Epithelial cell of proximal tubule (primary cell): ENCODE data around the gene EIF5A. TPM values are rescaled to one million over a fixed set of nuclear protein-coding genes. Genes with fewer than 3 reads are reported as not detected.

Experiments
- DNase-seq: peaks from one replicate; pipeline ENCODE4 v3.0.0-alpha.2; 2011; ENCODE audit warnings: low read depth
- H3K4me3 ChIP-seq: 2 replicates; pipeline ENCODE4 v1.5.1; 2011; ENCODE audit warnings: low read depth, mild to moderate bottlenecking, low read length
- CTCF ChIP-seq: conservative IDR thresholded peaks from 2 replicates; pipeline ENCODE4 v1.5.1; 2012; ENCODE audit warnings: low read depth, mild to moderate bottlenecking, low read length
- total RNA-seq: library from RNA; depleted of rRNA; stranded (reverse); fragments of >200 nt; gene quantifications from 2 replicates; pipeline ENCODE4 v1.2.3, GENCODE V29; 2015

Gene EIF5A
- total RNA-seq, 1 donor from 2014 or later = 353 TPM

- peak within 1 kb of the TSS; percentile 86 for H3K4me3 ChIP-seq
- no peak for DNase-seq
- no peak for TF ChIP-seq CTCF
These were observed 7.5 kb downstream of the EIF5A start, which contains the start of gene GPS2 for GRCh38 chr17:7314719-7315569. GPS2 (minus strand) TSS chr17:7315360; CDS start chr17:7315052, 308 bp downstream.

- TF ChIP-seq CTCF = no peak
- no peak for DNase-seq
- H3K4me3 ChIP-seq = peak overlapping the region; percentile 86
These were observed 8.3 kb downstream of the EIF5A start for GRCh38 chr17:7315570-7316235.

GRCh38 chr17:7317161-7317803, 9.9 kb downstream of the EIF5A start:
- H3K4me3 ChIP-seq = no peak overlapping the region
- TF ChIP-seq CTCF = no peak
- DNase-seq = no peak

- no peak for DNase-seq
These were observed 10.9 kb downstream of the EIF5A start for GRCh38 chr17:7318121-7318860.

GRCh38 chr17:7321466-7321865, 14.0 kb downstream of the EIF5A start:
- no peak overlapping the region for H3K4me3 ChIP-seq
- TF ChIP-seq CTCF = no peak
- no peak for DNase-seq

More at GRCh38 chr17:7318121-7318860, 10.9 kb downstream of the EIF5A start:
- no peak overlapping the region for H3K4me3 ChIP-seq
- no peak for TF ChIP-seq CTCF

- DNase-seq = no peak
- H3K4me3 ChIP-seq = no peak overlapping the region
- TF ChIP-seq CTCF = no peak
These were observed 15.2 kb downstream of the EIF5A start for GRCh38 chr17:7322520-7323194.
